ENCODE measurements around the gene MRPL14. TPM values are rescaled to one million over a fixed set of nuclear protein-coding genes. Genes with fewer than 3 reads are reported as not detected.

Gene MRPL14
- total and polyA plus RNA-seq, 2 of the 4 experiments (the other 2 are of a cell fraction), result 43.7 to 87.9 TPM

DNA sequence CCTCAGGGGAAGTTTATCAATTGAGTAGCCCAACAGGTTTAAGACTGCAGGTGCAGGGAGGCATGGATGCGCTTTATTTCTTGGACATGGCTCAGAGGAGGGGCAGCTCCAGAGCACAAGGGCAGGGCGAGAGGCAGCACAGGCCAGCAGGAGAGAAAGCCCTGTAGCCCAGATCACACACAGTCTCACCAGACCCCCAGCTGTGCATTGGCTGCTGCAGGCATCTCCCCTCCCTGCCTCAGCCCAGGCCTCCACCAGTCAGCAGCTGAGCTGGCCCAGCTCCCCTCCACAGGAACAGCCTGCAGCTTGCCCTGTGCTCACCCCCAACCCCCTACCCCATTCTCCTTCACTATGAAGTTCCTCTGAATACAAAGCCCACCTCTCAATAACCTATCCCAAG lies 24.7 kb downstream of the MRPL14 start:
- ChIA-PET CTCF (no interaction called here), POLR2A (ENCODE audit: unreplicated experiment) (no interaction called here)
- no peak overlapping the region for H3K4me2 ChIP-seq (ENCODE audit: low read depth, low read length)
- no peak overlapping the region for H4K91ac ChIP-seq (ENCODE audit: insufficient read depth, low read depth, low read length)
- DNase-seq (no peak), ATAC-seq (ENCODE audit: low read depth) (no peak)
- dilution Hi-C loops (cut with HindIII; ENCODE audit: low sequenced_read_pairs, unreplicated experiment), result no loop called here
- BruUV-seq (replicated peaks), result no TSS peak
- H2AK5ac ChIP-seq (ENCODE audit: low read depth, low read length), result no peak overlapping the region
- H3K9me3 ChIP-seq (ENCODE audit: control insufficient read depth, insufficient read depth, low read length), result no peaks in the 10 kb centered on the region
- H3K79me1 ChIP-seq (ENCODE audit: low read depth in 1 of 2, low read length in 2 of 2), result peaks cover 19 to 38% of the 10 kb centered on the region in 2 experiments
- no peak overlapping the region for H3K4ac ChIP-seq (ENCODE audit: low read depth, low read length)
- WGBS, 2 experiments (ENCODE audit: extremely low coverage in 2 of 2, insufficient read length in 1 of 2), result 100% methylated on average over 1 of the region's 2 CpGs; no CpG with 5 or more reads in 1 of the 2 experiments
- H3K14ac ChIP-seq (replicated peaks; ENCODE audit: low read depth, low read length), result no peak overlapping the region
- no peak overlapping the region for H2BK15ac ChIP-seq (ENCODE audit: low read depth, low read length)
- no peak overlapping the region for H2AK9ac ChIP-seq (replicated peaks; ENCODE audit: low read depth, low read length, poor library complexity)
- no peak overlapping the region for H3K9ac ChIP-seq (ENCODE audit: low read depth, low read length)
- no peaks in the 10 kb centered on the region for H3K27me3 ChIP-seq (ENCODE audit: control insufficient read depth, insufficient read depth, low read length)
- no peak overlapping the region for H2BK20ac ChIP-seq (ENCODE audit: low read depth, low read length)
- no peak for TF ChIP-seq NFE2L2 (IDR thresholded peaks at IDR 0.05; ENCODE audit: low read depth, low read length)
- no peak for TF ChIP-seq POLR2A (IDR thresholded peaks at IDR 0.05; ENCODE audit: low read depth, low read length)
- TF ChIP-seq, protein P1, sequence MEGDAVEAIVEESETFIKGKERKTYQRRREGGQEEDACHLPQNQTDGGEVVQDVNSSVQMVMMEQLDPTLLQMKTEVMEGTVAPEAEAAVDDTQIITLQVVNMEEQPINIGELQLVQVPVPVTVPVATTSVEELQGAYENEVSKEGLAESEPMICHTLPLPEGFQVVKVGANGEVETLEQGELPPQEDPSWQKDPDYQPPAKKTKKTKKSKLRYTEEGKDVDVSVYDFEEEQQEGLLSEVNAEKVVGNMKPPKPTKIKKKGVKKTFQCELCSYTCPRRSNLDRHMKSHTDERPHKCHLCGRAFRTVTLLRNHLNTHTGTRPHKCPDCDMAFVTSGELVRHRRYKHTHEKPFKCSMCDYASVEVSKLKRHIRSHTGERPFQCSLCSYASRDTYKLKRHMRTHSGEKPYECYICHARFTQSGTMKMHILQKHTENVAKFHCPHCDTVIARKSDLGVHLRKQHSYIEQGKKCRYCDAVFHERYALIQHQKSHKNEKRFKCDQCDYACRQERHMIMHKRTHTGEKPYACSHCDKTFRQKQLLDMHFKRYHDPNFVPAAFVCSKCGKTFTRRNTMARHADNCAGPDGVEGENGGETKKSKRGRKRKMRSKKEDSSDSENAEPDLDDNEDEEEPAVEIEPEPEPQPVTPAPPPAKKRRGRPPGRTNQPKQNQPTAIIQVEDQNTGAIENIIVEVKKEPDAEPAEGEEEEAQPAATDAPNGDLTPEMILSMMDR (conservative IDR thresholded peaks at IDR 0.05; ENCODE audit: low read depth, low read length), result no peak
- TF ChIP-seq RAD21 (IDR thresholded peaks at IDR 0.05; ENCODE audit: low read length), result no peak
- TF ChIP-seq, protein P2, sequence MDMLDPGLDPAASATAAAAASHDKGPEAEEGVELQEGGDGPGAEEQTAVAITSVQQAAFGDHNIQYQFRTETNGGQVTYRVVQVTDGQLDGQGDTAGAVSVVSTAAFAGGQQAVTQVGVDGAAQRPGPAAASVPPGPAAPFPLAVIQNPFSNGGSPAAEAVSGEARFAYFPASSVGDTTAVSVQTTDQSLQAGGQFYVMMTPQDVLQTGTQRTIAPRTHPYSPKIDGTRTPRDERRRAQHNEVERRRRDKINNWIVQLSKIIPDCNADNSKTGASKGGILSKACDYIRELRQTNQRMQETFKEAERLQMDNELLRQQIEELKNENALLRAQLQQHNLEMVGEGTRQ (IDR thresholded peaks at IDR 0.05; ENCODE audit: low read depth, low read length), result no peak
- no peak for TF ChIP-seq RCOR1 (IDR thresholded peaks at IDR 0.05; ENCODE audit: insufficient replicate concordance, low read length)
- TF ChIP-seq RFX5 (IDR thresholded peaks at IDR 0.05; ENCODE audit: low read depth, low read length), result no peak
- TF ChIP-seq CEBPB (IDR thresholded peaks at IDR 0.05; ENCODE audit: low read depth, low read length), result no peak
- TF ChIP-seq MAFK (IDR thresholded peaks at IDR 0.05; ENCODE audit: low read depth, low read length), result no peak
- no peak for TF ChIP-seq BHLHE40 (IDR thresholded peaks at IDR 0.05; ENCODE audit: low read depth, low read length)
- TF ChIP-seq, protein P3, sequence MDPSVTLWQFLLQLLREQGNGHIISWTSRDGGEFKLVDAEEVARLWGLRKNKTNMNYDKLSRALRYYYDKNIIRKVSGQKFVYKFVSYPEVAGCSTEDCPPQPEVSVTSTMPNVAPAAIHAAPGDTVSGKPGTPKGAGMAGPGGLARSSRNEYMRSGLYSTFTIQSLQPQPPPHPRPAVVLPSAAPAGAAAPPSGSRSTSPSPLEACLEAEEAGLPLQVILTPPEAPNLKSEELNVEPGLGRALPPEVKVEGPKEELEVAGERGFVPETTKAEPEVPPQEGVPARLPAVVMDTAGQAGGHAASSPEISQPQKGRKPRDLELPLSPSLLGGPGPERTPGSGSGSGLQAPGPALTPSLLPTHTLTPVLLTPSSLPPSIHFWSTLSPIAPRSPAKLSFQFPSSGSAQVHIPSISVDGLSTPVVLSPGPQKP (IDR thresholded peaks at IDR 0.05; ENCODE audit: borderline replicate concordance, low read depth, low read length), result no peak
- TF ChIP-seq MXI1 (IDR thresholded peaks at IDR 0.05; ENCODE audit: borderline replicate concordance, low read depth, low read length), result no peak
- TF ChIP-seq MAZ (IDR thresholded peaks at IDR 0.05; ENCODE audit: borderline replicate concordance, low read depth, low read length), result no peak
- no peak for TF ChIP-seq CHD1 (IDR thresholded peaks at IDR 0.05; ENCODE audit: low read depth, low read length)
- no peak overlapping the region for H4K8ac ChIP-seq (ENCODE audit: low read depth in 2 of 2, low read length in 2 of 2)
- peaks cover 18% of the 10 kb centered on the region; the same call in 1 of the 2 replicates for H3K9me1 ChIP-seq (ENCODE audit: insufficient read depth, low read length)
- no peak overlapping the region for H2BK120ac ChIP-seq (ENCODE audit: low read depth, low read length)
- peaks cover 31% of the 10 kb centered on the region for H4K20me1 ChIP-seq (ENCODE audit: insufficient read depth, low read length)
- H4K5ac ChIP-seq (ENCODE audit: low read depth, low read length), result no peak overlapping the region
- peaks cover 27% of the 10 kb centered on the region for H3K36me3 ChIP-seq (ENCODE audit: control insufficient read depth, insufficient read depth, low read length)
- no peak overlapping the region for H3K4me3 ChIP-seq (ENCODE audit: insufficient read depth, low read depth, low read length)
- H3K27ac ChIP-seq (ENCODE audit: insufficient read depth, low read length), result no peak overlapping the region
- H2BK5ac ChIP-seq (ENCODE audit: low read depth, low read length, poor library complexity, severe bottlenecking), result no peak overlapping the region
- no peak overlapping the region for H3K56ac ChIP-seq (ENCODE audit: extremely low read depth, insufficient read depth, low read length)
- intact Hi-C loops (cut with micrococcal nuclease), result no loop called here
- no peak overlapping the region for H3K18ac ChIP-seq (ENCODE audit: low read depth, low read length)
- H3K23ac ChIP-seq (ENCODE audit: low read depth, low read length), result no peak overlapping the region
- H2AFZ ChIP-seq (replicated peaks; ENCODE audit: low read length, poor library complexity), result no peak overlapping the region
- in situ Hi-C loops (cut with MboI; ENCODE audit: low sequenced_read_pairs), result loop anchor here (5.0 kb wide), 1 partner anchor 40 kb away; no protein-coding TSS in a partner anchor
- H3K4me1 ChIP-seq (ENCODE audit: control insufficient read depth, insufficient read depth, low read length), result peaks cover 14% of the 10 kb centered on the region

Data from IMR-90 (cell line).